Measurements from ENCODE around the gene GALM. TPM values are rescaled to one million over a fixed set of nuclear protein-coding genes. Genes with fewer than 3 reads are reported as not detected.

Gene GALM
- total RNA-seq, 6 experiments from 2014 or later = 6.5 to 10.1 (median 9.1) TPM

GRCh38 chr2:38683766-38684165 is 17.9 kb downstream of the GALM start:
- Mint-ChIP-seq H3K27me3 (ENCODE audit: insufficient read depth) (no peaks in the 10 kb centered on the region), H3K36me3 (ENCODE audit: low read depth) (peaks cover 21% of the 10 kb centered on the region; the same call in 1 of the 2 replicates), H3K4me1 (ENCODE audit: low read depth) (peaks cover 20% of the 10 kb centered on the region), H3K27ac (no peak overlapping the region), H3K4me3 (no peak overlapping the region), H3K9me3 (no peaks in the 10 kb centered on the region)
- DNase-seq = no peak
- TF ChIP-seq, protein P1, sequence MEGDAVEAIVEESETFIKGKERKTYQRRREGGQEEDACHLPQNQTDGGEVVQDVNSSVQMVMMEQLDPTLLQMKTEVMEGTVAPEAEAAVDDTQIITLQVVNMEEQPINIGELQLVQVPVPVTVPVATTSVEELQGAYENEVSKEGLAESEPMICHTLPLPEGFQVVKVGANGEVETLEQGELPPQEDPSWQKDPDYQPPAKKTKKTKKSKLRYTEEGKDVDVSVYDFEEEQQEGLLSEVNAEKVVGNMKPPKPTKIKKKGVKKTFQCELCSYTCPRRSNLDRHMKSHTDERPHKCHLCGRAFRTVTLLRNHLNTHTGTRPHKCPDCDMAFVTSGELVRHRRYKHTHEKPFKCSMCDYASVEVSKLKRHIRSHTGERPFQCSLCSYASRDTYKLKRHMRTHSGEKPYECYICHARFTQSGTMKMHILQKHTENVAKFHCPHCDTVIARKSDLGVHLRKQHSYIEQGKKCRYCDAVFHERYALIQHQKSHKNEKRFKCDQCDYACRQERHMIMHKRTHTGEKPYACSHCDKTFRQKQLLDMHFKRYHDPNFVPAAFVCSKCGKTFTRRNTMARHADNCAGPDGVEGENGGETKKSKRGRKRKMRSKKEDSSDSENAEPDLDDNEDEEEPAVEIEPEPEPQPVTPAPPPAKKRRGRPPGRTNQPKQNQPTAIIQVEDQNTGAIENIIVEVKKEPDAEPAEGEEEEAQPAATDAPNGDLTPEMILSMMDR (IDR thresholded peaks at IDR 0.05) = no peak

DNA sequence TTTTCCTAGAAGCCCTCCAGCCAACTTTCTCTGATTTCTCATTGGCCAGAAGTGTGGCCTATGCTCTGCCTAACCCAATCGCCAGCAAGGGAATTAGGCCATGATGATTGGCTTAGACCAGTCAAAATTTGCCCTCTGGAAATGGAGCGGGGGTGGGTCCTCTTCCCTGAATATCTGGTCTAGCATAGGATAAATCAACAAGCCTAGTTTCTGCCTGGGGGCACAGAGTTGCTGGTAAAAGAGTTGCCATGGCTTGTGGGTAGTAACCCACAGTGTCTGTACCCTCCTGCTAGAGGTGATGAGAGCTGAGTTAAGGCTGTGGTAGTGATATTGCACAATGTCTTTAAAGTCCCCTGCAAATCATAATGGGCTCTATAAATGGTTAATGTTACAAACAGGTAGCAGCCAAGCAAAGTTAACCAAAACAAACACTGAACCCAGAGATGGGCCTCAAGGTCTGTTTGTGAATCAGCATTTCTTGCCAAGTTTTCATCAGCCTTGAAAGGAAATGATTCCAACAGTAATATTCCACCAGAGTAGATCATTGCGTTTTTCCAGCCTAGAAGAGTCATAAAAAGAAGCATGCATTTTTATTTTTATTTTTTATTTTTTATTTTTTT is 19.3 kb downstream of the GALM start:
- TF ChIP-seq, protein P1 (IDR thresholded peaks at IDR 0.05) = no peak
- Mint-ChIP-seq H3K27ac (peak overlapping the region; percentile 85), H3K9me3 (no peaks in the 10 kb centered on the region), H3K4me3 (peak overlapping the region; percentile 52; the same call in 1 of the 2 replicates), H3K4me1 (ENCODE audit: low read depth) (peaks cover 32% of the 10 kb centered on the region), H3K36me3 (ENCODE audit: low read depth) (peaks cover 21% of the 10 kb centered on the region; the same call in 1 of the 2 replicates), H3K27me3 (ENCODE audit: insufficient read depth) (no peaks in the 10 kb centered on the region)
- DNase-seq = no peak

GRCh38 chr2:38690499-38691420 is 24.8 kb downstream of the GALM start:
- peak overlapping the region; percentile 93 for H3K27ac Mint-ChIP-seq

GRCh38 chr2:38691994-38692393 is 26.1 kb downstream of the GALM start:
- no peak for DNase-seq
- TF ChIP-seq, protein P1 (IDR thresholded peaks at IDR 0.05) = no peak
- Mint-ChIP-seq H3K27me3 (ENCODE audit: insufficient read depth) (no peaks in the 10 kb centered on the region; the same call in 1 of the 2 replicates), H3K36me3 (ENCODE audit: low read depth) (no peaks in the 10 kb centered on the region), H3K4me3 (0 out of 2 replicates have a peak overlapping the region, but pooled peaks have one; percentile 19), H3K4me1 (ENCODE audit: low read depth) (peaks cover 51% of the 10 kb centered on the region), H3K27ac (peak overlapping the region; percentile 45), H3K9me3 (no peaks in the 10 kb centered on the region)

More at GRCh38 chr2:38690499-38691420, 24.8 kb downstream of the GALM start:
- TF ChIP-seq, protein P1 (IDR thresholded peaks at IDR 0.05) = no peak
- Mint-ChIP-seq H3K36me3 (ENCODE audit: low read depth) (no peaks in the 10 kb centered on the region), H3K27me3 (ENCODE audit: insufficient read depth) (no peaks in the 10 kb centered on the region; the same call in 1 of the 2 replicates), H3K4me1 (ENCODE audit: low read depth) (peaks cover 59% of the 10 kb centered on the region), H3K9me3 (no peaks in the 10 kb centered on the region), H3K4me3 (peak overlapping the region; percentile 60)
- DNase-seq = peak; percentile 95

DNA sequence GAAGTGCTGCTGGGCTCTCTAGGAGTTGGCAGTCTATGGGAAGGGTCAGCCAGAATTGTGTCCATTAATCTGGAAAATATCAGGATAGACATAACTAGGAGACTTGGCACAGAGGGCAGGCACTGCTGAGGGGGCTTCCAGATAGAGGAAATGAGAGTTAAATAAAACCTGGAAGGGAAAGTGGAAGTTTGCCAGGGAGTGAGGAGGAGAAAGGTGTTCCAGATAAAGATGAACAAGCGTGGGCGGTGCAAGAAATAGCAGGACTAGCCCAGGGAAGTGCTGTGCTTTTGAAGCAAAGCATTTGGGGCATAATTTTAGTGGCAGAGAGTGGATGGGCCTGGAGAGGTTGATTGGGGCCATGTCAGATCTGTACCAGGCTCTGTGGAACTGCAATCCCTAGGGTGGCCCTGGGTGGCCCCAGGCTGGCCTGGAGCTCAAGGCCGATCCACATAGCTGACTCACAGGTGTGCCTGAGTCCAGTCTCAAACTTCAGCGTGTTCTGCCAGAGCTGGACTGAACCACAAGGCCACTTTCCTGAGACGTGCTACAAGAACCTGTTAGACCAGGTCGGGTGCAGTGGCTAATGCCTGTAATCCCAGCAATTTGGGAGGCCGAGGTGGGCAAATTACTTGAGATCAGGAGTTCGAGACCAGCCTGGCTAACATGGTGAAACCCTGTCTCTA is 26.9 kb downstream of the GALM start:
- H3K27me3 Mint-ChIP-seq (ENCODE audit: insufficient read depth) = no peaks in the 10 kb centered on the region; the same call in 1 of the 2 replicates
- peaks cover 55% of the 10 kb centered on the region for H3K4me1 Mint-ChIP-seq (ENCODE audit: low read depth)
- H3K36me3 Mint-ChIP-seq (ENCODE audit: low read depth) = no peaks in the 10 kb centered on the region
- H3K27ac Mint-ChIP-seq = peak overlapping the region; percentile 2; the same call in 1 of the 2 replicates
- no peak overlapping the region for H3K4me3 Mint-ChIP-seq
- DNase-seq = no peak
- H3K9me3 Mint-ChIP-seq = no peaks in the 10 kb centered on the region
- TF ChIP-seq, protein P1 (IDR thresholded peaks at IDR 0.05) = no peak

All from HFFc6 (cell line).